ENCODE measurements around the gene C4orf46. TPM values are rescaled to one million over a fixed set of nuclear protein-coding genes. Genes with fewer than 3 reads are reported as not detected.
A peak's percentile ranks its signal among the peaks of the same experiment; 100 is the strongest.

C4orf46 gene
- total RNA-seq, 6 donors from 2014 or later, result 1.8 to 3.2 (median 3.0) TPM; not detected in 1

GRCh38 chr4:158644356-158644755, 27.3 kb downstream of the C4orf46 start:
- Histone ChIP-seq H3K36me3 (no peaks in the 10 kb centered on the region), H3K4me3 (no peak overlapping the region), H3K27me3 (no peaks in the 10 kb centered on the region), H3K4me1 (no peaks in the 10 kb centered on the region), H3K9me3 (no peaks in the 10 kb centered on the region), H3K27ac (no peak overlapping the region)
- WGBS, 2 donors, result 85 to 88% methylated on average over 5 of the region's 5 CpGs
- no peak for DNase-seq
- TF ChIP-seq EP300 (IDR thresholded peaks at IDR 0.05) (no peak), POLR2A (IDR thresholded peaks at IDR 0.05) (no peak), CTCF (IDR thresholded peaks at IDR 0.05) (no peak), POLR2AphosphoS5 (IDR thresholded peaks at IDR 0.05) (no peak)
- no peak for ATAC-seq (ENCODE audit: low FRiP score in 2 of 2)

- Histone ChIP-seq H3K4me1 (no peaks in the 10 kb centered on the region), H3K36me3 (no peaks in the 10 kb centered on the region), H3K27ac (no peak overlapping the region), H3K27me3 (no peaks in the 10 kb centered on the region), H3K9me3 (no peaks in the 10 kb centered on the region), H3K4me3 (no peak overlapping the region)
- WGBS, 2 donors, result 84 to 86% methylated on average over 1 of the region's 1 CpG
- TF ChIP-seq CTCF (IDR thresholded peaks at IDR 0.05), result no peak
- TF ChIP-seq EP300 (IDR thresholded peaks at IDR 0.05), result no peak
- no peak for TF ChIP-seq POLR2AphosphoS5 (IDR thresholded peaks at IDR 0.05)
- no peak for TF ChIP-seq POLR2A (IDR thresholded peaks at IDR 0.05)
- ATAC-seq (ENCODE audit: low FRiP score in 2 of 2), result no peak
- no peak for DNase-seq
These were observed 35.1 kb downstream of the C4orf46 start for GRCh38 chr4:158636619-158637018.

- DNase-seq (no peak), ATAC-seq (ENCODE audit: low FRiP score in 2 of 2) (no peak)
- no peak overlapping the region for H3K4me3 ChIP-seq
- H3K27ac ChIP-seq, result no peak overlapping the region
- H3K4me1 ChIP-seq, result no peaks in the 10 kb centered on the region
- H3K27me3 ChIP-seq, result no peaks in the 10 kb centered on the region
- TF ChIP-seq POLR2AphosphoS5 (IDR thresholded peaks at IDR 0.05), result no peak
- TF ChIP-seq EP300 (IDR thresholded peaks at IDR 0.05), result no peak
- TF ChIP-seq POLR2A (IDR thresholded peaks at IDR 0.05), result no peak
- TF ChIP-seq CTCF (IDR thresholded peaks at IDR 0.05), result no peak
- H3K9me3 ChIP-seq, result no peaks in the 10 kb centered on the region
- H3K36me3 ChIP-seq, result no peaks in the 10 kb centered on the region
- 44 to 50% methylated on average over 1 of the region's 1 CpG for WGBS, 2 donors
These were observed 40.8 kb downstream of the C4orf46 start for GRCh38 chr4:158630893-158631292.

GRCh38 chr4:158625544-158625943, 46.1 kb downstream of the C4orf46 start:
- DNase-seq (no peak), ATAC-seq (ENCODE audit: low FRiP score in 2 of 2) (no peak)
- no peaks in the 10 kb centered on the region for H3K27me3 ChIP-seq
- whole genome bisulfite sequencing, 2 donors, result 69 to 84% methylated on average over 2 of the region's 2 CpGs
- TF ChIP-seq POLR2A (IDR thresholded peaks at IDR 0.05), result no peak
- TF ChIP-seq CTCF (IDR thresholded peaks at IDR 0.05), result no peak
- no peak for TF ChIP-seq POLR2AphosphoS5 (IDR thresholded peaks at IDR 0.05)
- TF ChIP-seq EP300 (IDR thresholded peaks at IDR 0.05), result no peak
- no peaks in the 10 kb centered on the region for H3K36me3 ChIP-seq
- H3K27ac ChIP-seq, result no peak overlapping the region
- no peaks in the 10 kb centered on the region for H3K4me1 ChIP-seq
- no peak overlapping the region for H3K4me3 ChIP-seq
- no peaks in the 10 kb centered on the region for H3K9me3 ChIP-seq

GRCh38 chr4:158624889-158625478, 46.7 kb downstream of the C4orf46 start:
- Histone ChIP-seq H3K4me3 (no peak overlapping the region), H3K36me3 (no peaks in the 10 kb centered on the region), H3K4me1 (no peaks in the 10 kb centered on the region), H3K27me3 (no peaks in the 10 kb centered on the region), H3K27ac (no peak overlapping the region), H3K9me3 (no peaks in the 10 kb centered on the region)
- peak in 1 of 2 donors; percentile 85 for ATAC-seq (ENCODE audit: low FRiP score in 2 of 2)
- DNase-seq, result no peak
- WGBS, 2 donors, result 39 to 42% methylated on average over 3 of the region's 3 CpGs
- TF ChIP-seq POLR2A (IDR thresholded peaks at IDR 0.05) (no peak), CTCF (IDR thresholded peaks at IDR 0.05) (peak; percentile 50 to 80 (median 72)), EP300 (IDR thresholded peaks at IDR 0.05) (no peak), POLR2AphosphoS5 (IDR thresholded peaks at IDR 0.05) (no peak)
